OCI-LY3 (cell line): ENCODE measurements around the gene HELZ.
"Not testable (repeated sequence)": the region's sequence is repeated elsewhere in the genome, so short reads cannot be mapped to it uniquely, and the experiment has no call there.

Source experiments
- H2AFZ ChIP-seq: fragments of 200-600, 300-600 bp; shearing (Covaris generic); 2 replicates; pipeline ENCODE4 v1.6.0; 2014; ENCODE audit warnings: antibody characterized with exemption, low read depth, low read length
- H3K27ac ChIP-seq: fragments of 200-600, 300-600 bp; sonication (generic); 2 replicates; pipeline ENCODE4 v1.5.1; 2014; ENCODE audit warnings: mild to moderate bottlenecking, low read length, moderate library complexity, mixed read lengths
- H3K27me3 ChIP-seq: fragments of 200-600, 300-600 bp; sonication (generic); 2 replicates; pipeline ENCODE4 v1.6.1; 2014; ENCODE audit warnings: low read depth, low read length, mixed read lengths
- H3K36me3 ChIP-seq: fragments of 200-600, 300-600 bp; sonication (generic); replicated peaks from 2 replicates; pipeline ENCODE3; 2014; ENCODE audit warnings: low read depth, low read length, mixed read lengths
- H3K4me1 ChIP-seq: fragments of 300-600, 200-600 bp; sonication (generic); 2 replicates; pipeline ENCODE4 v1.6.1; 2014; ENCODE audit warnings: low read length, mixed read lengths
- H3K4me2 ChIP-seq: fragments of 200-600, 300-600 bp; sonication (generic); 2 replicates; pipeline ENCODE4 v1.6.1; 2014; ENCODE audit warnings: low read length, mixed read lengths
- H3K4me3 ChIP-seq: fragments of 300-600, 200-600 bp; sonication (generic); 2 replicates; pipeline ENCODE4 v1.5.1; 2014; ENCODE audit warnings: antibody characterized with exemption, mild to moderate bottlenecking, low read length, moderate library complexity
- H3K79me2 ChIP-seq: fragments of 300-600, 200-600 bp; shearing (Covaris generic); 2 replicates; pipeline ENCODE4 v1.6.1; 2014; ENCODE audit warnings: mild to moderate bottlenecking, low read length, mixed read lengths
- H3K9ac ChIP-seq: fragments of 300-600, 200-600 bp; shearing (Covaris generic); 2 replicates; pipeline ENCODE4 v1.6.0; 2014; ENCODE audit warnings: mild to moderate bottlenecking, low read length, moderate library complexity
- H3K9me3 ChIP-seq: fragments of 200-600, 300-600 bp; shearing (Covaris generic); 2 replicates; pipeline ENCODE4 v1.6.1; 2014; ENCODE audit warnings: low read length, mixed read lengths; ENCODE audit not compliant: insufficient read depth
- H4K20me1 ChIP-seq: fragments of 200-600, 300-600 bp; sonication (generic); 2 replicates; pipeline ENCODE4 v1.6.1; 2016; ENCODE audit warnings: low read length, mixed read lengths; ENCODE audit not compliant: insufficient read depth
- EZH2phosphoT487 ChIP-seq: fragments of 200-600 bp; shearing (Covaris generic); IDR thresholded peaks from 2 replicates; pipeline ENCODE4 v1.6.1; 2018; ENCODE audit warnings: antibody characterized with exemption, mixed run types, low read depth
- TF ChIP-seq, protein P1 (sequence below): fragments of 200-600, 300-600 bp; sonication (generic); IDR thresholded peaks from 2 replicates; pipeline ENCODE4 v1.5.1; 2014; ENCODE audit warnings: antibody characterized with exemption, low read length, low read depth

HELZ gene

DNA sequence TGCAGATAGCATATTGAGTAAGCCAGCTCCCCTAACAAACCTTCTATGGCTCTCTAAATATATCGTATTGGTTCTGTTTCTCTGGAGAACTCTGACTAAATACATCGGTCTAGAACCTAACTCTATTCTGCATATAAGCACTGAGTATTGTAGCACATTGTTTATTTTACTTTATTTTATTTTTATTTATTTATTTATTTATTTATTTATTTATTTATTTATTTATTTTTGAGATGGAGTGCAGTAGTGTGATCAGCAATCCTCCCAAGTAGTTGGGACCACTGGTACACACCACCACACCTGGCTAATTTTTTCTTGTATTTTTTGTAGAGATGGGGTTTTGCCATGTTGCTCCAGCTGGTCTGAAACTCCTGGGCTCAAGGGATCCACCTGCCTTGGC lies 28.9 kb upstream of the HELZ start:
- Histone ChIP-seq H3K9me3 (no peaks in the 10 kb centered on the region), H3K27me3 (no peaks in the 10 kb centered on the region), H4K20me1 (no peaks in the 10 kb centered on the region), H2AFZ (no peak overlapping the region), H3K4me1 (no peaks in the 10 kb centered on the region), H3K4me2 (no peak overlapping the region), H3K79me2 (no peaks in the 10 kb centered on the region), H3K4me3 (no peak overlapping the region), H3K36me3 (no peaks in the 10 kb centered on the region), H3K27ac (no peak overlapping the region), H3K9ac (no peak overlapping the region)
- TF ChIP-seq, protein P1, sequence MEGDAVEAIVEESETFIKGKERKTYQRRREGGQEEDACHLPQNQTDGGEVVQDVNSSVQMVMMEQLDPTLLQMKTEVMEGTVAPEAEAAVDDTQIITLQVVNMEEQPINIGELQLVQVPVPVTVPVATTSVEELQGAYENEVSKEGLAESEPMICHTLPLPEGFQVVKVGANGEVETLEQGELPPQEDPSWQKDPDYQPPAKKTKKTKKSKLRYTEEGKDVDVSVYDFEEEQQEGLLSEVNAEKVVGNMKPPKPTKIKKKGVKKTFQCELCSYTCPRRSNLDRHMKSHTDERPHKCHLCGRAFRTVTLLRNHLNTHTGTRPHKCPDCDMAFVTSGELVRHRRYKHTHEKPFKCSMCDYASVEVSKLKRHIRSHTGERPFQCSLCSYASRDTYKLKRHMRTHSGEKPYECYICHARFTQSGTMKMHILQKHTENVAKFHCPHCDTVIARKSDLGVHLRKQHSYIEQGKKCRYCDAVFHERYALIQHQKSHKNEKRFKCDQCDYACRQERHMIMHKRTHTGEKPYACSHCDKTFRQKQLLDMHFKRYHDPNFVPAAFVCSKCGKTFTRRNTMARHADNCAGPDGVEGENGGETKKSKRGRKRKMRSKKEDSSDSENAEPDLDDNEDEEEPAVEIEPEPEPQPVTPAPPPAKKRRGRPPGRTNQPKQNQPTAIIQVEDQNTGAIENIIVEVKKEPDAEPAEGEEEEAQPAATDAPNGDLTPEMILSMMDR: no peak
- TF ChIP-seq EZH2phosphoT487: no peak

DNA sequence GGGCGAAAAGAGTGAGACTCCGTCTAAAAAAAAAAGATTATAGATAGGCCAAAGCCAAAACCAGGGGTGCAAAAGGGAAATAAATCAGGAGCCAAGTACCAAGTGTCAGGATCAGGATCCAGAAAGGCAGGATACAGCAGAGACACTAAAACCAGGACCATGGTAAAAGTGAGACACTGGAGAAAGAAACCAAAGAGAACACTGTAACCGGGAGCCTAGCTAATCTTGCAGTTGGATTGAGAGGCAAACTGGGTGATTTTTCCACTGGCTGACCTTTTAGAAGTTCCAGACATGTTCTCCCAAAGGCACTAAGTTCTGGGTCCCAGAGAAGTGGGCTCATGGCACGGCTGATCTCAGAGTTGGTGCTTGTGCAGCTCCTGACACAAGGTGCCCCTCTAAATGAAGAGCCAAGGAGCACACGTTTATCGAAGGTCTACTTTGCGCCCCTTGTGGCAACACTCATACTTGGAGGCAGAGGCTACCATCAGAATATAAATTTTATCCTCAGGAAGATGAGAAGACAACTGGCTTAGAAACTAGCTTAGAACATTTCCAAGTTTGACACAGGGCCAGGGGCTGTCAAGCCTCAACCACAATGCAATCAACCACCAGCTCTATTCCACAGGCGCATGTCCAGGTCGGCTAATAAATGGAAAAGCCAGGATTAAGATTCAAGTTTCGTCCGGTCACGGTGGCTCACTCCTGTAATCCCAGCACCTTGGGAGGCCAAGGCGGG lies 27.5 kb upstream of the HELZ start:
- no peak for TF ChIP-seq EZH2phosphoT487
- TF ChIP-seq, protein P1: no peak
- no peak overlapping the region for H3K27ac ChIP-seq
- H3K9ac ChIP-seq: no peak overlapping the region
- H3K4me3 ChIP-seq: no peak overlapping the region
- no peaks in the 10 kb centered on the region for H3K9me3 ChIP-seq
- H3K36me3 ChIP-seq: no peaks in the 10 kb centered on the region
- H3K4me1 ChIP-seq: no peaks in the 10 kb centered on the region
- no peaks in the 10 kb centered on the region for H4K20me1 ChIP-seq
- no peak overlapping the region for H2AFZ ChIP-seq
- H3K27me3 ChIP-seq: no peaks in the 10 kb centered on the region
- H3K4me2 ChIP-seq: no peak overlapping the region
- no peaks in the 10 kb centered on the region for H3K79me2 ChIP-seq

DNA sequence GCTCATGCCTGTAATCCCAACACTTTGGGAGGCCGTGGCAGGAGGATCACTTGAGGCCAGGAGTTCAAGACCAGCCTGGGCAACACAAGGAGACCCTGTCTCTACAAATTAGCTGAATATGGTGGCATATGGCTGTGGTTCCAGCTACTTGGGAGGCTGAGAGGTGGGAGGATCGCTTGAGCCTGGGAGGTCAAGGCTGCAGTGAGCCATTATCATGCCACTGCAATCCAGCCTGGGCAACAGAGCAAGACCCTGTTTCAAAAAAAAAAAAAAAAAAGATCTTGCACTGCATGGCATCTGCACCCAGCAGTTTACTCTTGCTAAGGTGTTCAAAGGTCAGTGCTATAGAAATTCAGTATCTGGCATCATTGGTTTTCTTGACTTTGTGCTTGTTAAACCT lies 26.2 kb upstream of the HELZ start:
- not testable (repeated sequence) for H3K4me3 ChIP-seq, H3K4me1 ChIP-seq, H3K79me2 ChIP-seq, H3K9ac ChIP-seq, H3K36me3 ChIP-seq, H3K4me2 ChIP-seq, H3K27ac ChIP-seq, H3K9me3 ChIP-seq, H3K27me3 ChIP-seq, H4K20me1 ChIP-seq, H2AFZ ChIP-seq

DNA sequence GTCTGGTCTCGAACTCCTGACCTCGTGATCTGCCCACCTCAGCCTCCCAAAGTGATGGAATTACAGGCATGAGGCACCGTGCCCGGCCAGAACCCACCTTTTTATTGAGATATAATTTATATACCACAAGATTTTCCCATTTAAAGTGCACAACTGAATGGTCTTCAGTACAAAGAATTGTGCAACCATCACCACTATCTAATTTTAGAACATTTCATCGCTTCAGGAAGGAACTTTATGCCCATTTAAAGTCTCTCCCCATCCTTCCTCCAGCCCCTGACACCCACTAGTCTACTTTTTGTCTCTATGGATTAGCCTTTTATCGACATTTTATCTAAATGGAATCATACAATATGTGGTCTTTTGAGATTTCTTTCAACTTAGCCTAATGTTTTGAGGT lies 25.4 kb upstream of the HELZ start:
- Histone ChIP-seq H3K27me3 (no peaks in the 10 kb centered on the region), H3K79me2 (no peaks in the 10 kb centered on the region), H3K4me3 (no peak overlapping the region), H3K36me3 (no peaks in the 10 kb centered on the region), H3K27ac (no peak overlapping the region), H3K4me1 (no peaks in the 10 kb centered on the region), H4K20me1 (no peaks in the 10 kb centered on the region), H3K4me2 (no peak overlapping the region), H3K9me3 (no peaks in the 10 kb centered on the region), H3K9ac (no peak overlapping the region), H2AFZ (no peak overlapping the region)
- TF ChIP-seq, protein P1: no peak
- no peak for TF ChIP-seq EZH2phosphoT487
